Esophagus squamous epithelium (tissue), 4 donors: Measurements from ENCODE around the gene BHLHA15.

ENCODE experiments used
- CTCF ChIP-seq, 6 experiments: fragments of 450-650 bp in 4 of 6; fragments of 200-600 bp in 2 of 6; sonication (generic) in 2 of 6; IDR thresholded peaks; one replicate each; pipeline ENCODE4 v1.5.1; 2016 to 2019; ENCODE audit warnings: antibody characterized with exemption in 6 of 6, mild to moderate bottlenecking in 4 of 6, moderate library complexity in 4 of 6
- POLR2A ChIP-seq, 4 donors: fragments of 450-650 bp; IDR thresholded peaks; one replicate each; pipeline ENCODE4 v1.6.1; 2017; ENCODE audit warnings: antibody characterized with exemption in 4 of 4, mild to moderate bottlenecking in 4 of 4, moderate library complexity in 3 of 4

GRCh38 chr7:98222533-98223195 lies 11.4 kb downstream of the BHLHA15 start:
- TF ChIP-seq CTCF (IDR thresholded peaks at IDR 0.05) (no peak), POLR2A (IDR thresholded peaks at IDR 0.05) (no peak)
